Hepatocyte (in vitro differentiated cells): ENCODE measurements around the gene KIAA1755.

Experiments
- CTCF ChIP-seq: fragments of 200-600 bp; sonication (generic); IDR thresholded peaks from 2 replicates; pipeline ENCODE4 v1.5.1; 2016; ENCODE audit warnings: antibody characterized with exemption, mild to moderate bottlenecking; ENCODE audit not compliant: poor library complexity
- EZH2phosphoT487 ChIP-seq: fragments of 200-600 bp; sonication (generic); IDR thresholded peaks from one replicate; pipeline ENCODE4 v1.6.1; 2018; ENCODE audit warnings: antibody characterized with exemption, mild to moderate bottlenecking, low read depth, moderate library complexity; ENCODE audit not compliant: unreplicated experiment, severe bottlenecking

- TF ChIP-seq CTCF: no peak
- TF ChIP-seq EZH2phosphoT487: no peak
Observed at GRCh38 chr20:38272398-38272797, 11.9 kb upstream of the KIAA1755 start.
